ENCODE results near the gene RASAL2.
"Not testable (repeated sequence)": the region's sequence is repeated elsewhere in the genome, so short reads cannot be mapped to it uniquely, and the experiment has no call there.

RASAL2 gene

GRCh38 chr1:178119628-178120027, 25.7 kb downstream of the RASAL2 start:
- DNase-seq (ENCODE audit: low spot score), result no peak

DNA sequence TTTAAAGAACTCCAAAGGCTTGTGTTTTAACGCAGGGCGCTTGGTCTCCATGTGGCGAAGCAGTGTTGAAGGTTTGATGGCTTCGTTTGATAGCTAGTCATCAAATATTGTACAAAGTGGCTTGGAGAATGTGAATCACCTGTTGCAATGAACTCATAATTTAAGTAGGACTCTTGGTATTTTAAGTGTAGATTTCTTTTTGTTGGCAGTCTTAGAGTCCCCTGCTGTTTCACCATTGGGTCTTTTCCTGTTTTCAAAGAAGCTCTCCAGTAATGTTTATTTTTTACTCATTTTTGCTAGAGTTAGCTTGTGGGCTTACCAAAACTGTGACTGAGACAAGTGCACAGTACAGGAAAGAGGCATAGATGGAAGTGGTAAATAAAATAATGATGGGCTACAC, 26.2 kb downstream of the RASAL2 start:
- DNase-seq (ENCODE audit: low spot score), result no peak

- DNase-seq (ENCODE audit: low spot score), result not testable (repeated sequence)
Observed at GRCh38 chr1:178120520-178121052, 26.7 kb downstream of the RASAL2 start.

GRCh38 chr1:178121883-178122282, 28.0 kb downstream of the RASAL2 start:
- no peak for DNase-seq (ENCODE audit: low spot score)

- no peak for DNase-seq (ENCODE audit: low spot score)
Observed at GRCh38 chr1:178122283-178122682, 28.4 kb downstream of the RASAL2 start.

- no peak for DNase-seq (ENCODE audit: low spot score)
Observed at GRCh38 chr1:178124115-178124514, 30.2 kb downstream of the RASAL2 start.

DNA sequence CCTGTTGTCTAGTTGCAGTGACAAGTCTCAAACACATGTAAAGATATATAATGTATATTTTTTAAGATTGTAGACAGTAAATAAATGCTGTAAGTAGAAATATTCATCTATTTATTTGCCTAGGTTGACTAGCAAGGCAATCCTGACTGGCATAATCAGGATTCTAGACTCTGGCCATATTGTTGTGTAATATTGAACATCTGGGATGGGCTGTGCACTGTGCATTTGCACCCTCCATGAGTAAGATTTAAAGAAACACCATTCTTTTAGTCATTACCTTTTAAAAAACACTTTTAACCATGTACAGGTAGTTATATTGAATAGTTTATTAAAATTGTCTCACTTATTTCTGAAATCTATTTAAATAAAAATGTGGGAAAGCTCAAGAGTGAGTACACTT, 32.4 kb downstream of the RASAL2 start:
- no peak for DNase-seq (ENCODE audit: low spot score)

DNA sequence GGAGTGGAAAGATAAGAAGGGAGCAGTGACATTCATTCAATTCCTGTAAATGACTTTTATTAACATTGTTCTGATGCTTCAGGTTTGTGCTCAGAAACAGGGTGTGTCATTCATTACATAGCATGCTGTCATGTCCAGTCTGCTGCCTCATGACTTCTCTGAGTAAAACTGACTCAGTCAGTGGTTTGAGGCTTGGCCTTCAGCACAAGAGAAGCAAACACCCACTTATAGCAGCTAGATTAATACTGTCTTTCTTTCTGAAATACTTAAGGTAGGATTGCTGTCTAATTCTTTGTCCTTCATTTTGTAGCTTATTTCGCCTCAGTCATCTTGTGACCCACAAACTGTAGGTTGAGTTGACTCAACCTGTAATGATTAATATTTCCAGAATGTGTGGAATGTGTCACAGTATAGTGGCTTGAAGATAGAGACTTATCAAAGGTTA, 32.9 kb downstream of the RASAL2 start:
- DNase-seq (ENCODE audit: low spot score), result no peak

GRCh38 chr1:178127482-178128191, 33.7 kb downstream of the RASAL2 start:
- no peak for DNase-seq (ENCODE audit: low spot score)

DNA sequence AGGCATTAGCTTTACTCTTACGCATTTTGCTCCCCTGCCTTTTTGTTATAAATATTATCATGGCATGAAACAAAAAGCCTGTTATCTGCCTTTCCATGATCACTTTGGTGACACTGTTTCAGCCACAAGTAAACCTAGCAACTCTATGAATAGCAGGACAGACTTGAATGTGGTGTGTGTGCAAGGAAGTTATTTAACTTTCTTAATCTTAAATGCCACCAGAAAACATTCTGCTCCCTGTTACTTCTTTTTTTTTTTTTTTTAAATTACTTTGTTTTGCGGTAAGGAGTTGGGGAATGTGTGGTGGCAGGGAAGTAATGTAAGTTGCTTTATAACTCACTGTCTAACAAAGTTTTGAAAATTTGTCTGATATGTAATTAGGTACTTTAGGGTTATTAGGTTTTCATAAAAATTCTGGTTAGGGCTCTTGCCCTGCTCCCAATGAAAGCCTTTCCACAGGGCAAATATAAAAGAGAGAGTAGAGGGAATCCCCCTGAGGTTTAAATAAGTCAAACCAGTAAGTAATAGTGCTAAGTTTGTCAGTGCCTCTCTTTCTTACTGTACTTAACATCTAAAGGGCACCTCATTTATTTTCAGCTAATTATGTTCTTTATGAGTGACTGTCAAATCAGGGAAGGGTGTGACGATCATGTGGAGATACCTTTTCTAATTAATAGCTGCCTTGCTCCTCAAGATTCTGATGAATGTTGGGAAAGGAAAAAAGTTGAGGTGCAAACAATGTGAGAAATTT, 39.5 kb downstream of the RASAL2 start:
- DNase-seq (ENCODE audit: low spot score), result no peak

- no peak for DNase-seq (ENCODE audit: low spot score)
Observed at GRCh38 chr1:178134061-178134460, 40.2 kb downstream of the RASAL2 start.

GRCh38 chr1:178137238-178137637, 43.3 kb downstream of the RASAL2 start:
- DNase-seq (ENCODE audit: low spot score), result no peak

DNA sequence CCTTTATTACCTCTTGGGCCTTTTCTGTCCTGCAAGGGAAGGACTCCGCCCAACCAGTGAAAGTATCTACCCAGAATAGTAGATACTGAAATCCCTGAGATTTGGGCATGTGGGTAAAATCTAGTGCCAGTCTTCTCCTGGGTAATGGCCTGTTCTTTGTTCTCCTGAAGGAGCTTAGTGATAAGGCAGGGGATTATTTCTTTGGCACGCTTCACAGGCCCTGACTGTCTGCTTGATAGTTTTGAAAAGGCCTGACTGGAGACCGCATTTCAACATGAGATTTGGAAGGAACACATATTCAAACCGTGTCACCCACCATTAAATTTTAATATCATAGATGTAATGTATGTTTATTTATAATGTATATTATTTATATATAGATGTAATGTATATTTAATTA, 48.9 kb downstream of the RASAL2 start:
- DNase-seq (ENCODE audit: low spot score), result no peak

DNA sequence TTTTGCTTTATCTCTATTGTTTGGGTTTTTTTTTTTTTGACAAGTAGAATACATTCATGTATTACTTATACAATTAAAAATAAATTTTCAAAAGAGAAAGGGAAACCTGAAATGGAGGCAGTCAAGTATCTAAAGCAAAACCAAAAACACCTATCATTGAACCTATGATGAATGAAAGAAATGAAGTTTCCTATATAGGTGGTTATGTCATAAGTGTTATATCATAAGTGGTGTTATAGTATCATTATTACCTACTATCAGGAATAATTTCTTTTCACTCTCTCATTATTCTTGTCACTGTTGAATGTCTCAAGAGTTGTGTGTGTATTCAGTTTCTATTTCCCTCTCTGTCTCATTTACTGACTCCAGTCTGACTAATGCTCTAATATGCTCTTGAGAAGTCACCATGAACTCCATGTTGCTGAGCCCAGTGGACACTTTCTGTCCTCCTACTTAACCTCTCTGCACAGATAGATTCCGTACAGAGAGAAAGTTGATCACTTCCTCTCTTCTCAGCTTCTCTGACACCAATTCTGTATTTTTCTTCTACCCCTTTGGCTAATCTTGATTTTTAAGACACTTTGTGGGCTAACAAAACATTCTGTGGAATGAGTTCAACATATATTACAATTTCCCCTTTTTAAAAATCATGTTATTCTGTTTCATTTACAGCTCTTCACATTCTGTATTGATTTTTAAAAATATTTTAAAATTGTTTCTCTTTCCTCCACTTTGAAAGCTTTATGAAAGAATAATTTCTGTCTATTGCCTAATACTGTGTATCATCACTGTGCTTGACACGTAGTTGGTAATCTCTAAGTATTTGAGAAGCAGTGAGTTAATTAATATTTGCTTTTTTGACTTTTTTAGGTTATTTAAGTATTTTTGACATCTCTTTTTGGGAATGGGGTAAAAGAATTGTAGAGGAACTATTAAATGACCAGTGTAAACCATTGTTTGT, 50.1 kb downstream of the RASAL2 start:
- no peak for DNase-seq (ENCODE audit: low spot score)

DNA sequence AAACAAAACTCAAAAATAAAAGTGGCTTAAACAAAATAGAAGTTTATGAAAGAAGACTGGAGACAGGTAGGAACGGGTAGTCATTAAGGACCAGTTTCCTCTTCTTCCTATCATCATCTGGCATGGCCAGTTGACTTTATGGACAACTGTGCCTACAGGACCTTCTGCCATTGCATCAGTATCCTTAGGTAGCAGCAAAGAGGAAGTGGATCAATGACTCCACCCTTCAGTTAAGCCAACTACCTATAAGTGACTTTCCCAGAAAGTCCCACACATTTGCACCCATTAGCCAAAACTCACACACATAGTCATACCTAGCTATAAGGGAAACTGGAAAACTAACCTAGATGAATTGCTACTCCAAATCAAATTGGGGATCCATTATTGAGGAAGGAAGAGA, 51.7 kb downstream of the RASAL2 start:
- no peak for DNase-seq (ENCODE audit: low spot score)

GRCh38 chr1:178146436-178146835, 52.5 kb downstream of the RASAL2 start:
- DNase-seq (ENCODE audit: low spot score), result no peak

DNA sequence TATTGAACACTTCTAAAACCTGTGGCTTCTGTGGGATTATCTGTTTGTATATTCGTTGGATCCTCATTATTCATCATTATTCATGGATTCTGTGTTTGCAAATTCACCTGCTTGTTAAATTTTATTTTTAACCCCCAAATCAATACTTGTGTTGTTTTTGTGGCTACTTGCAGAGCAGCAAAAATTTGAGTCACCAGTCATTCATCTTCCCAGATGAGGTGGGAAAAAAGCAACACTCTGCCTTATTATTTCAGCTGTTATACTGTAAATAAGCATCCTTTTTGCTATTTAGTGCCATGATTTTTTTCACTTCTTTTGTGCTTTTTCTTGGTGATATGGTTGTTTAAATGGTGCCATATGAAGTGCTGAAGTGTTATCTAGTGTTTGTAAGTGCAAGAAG, 56.7 kb downstream of the RASAL2 start:
- DNase-seq (ENCODE audit: low spot score), result no peak

DNA sequence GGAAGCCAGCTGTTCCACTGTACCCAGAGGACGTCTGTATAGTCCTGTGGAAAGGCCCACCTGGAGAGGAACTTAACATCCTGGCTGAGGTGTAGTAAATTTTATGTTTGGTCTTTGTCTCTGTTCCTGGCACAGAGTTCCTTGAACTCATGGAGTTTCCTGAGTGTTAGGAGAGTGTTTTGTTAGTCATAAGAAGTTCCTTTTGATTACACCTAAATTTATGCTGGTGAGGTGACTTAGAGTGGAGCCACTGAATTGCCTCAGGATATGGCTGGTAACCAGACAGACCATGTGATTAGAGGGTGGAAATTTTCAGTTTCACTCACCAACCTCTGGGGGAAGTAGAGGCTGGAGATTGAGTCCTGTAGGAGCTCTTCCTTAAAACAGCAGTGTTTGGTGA, 57.9 kb downstream of the RASAL2 start:
- no peak for DNase-seq (ENCODE audit: low spot score)

DNA sequence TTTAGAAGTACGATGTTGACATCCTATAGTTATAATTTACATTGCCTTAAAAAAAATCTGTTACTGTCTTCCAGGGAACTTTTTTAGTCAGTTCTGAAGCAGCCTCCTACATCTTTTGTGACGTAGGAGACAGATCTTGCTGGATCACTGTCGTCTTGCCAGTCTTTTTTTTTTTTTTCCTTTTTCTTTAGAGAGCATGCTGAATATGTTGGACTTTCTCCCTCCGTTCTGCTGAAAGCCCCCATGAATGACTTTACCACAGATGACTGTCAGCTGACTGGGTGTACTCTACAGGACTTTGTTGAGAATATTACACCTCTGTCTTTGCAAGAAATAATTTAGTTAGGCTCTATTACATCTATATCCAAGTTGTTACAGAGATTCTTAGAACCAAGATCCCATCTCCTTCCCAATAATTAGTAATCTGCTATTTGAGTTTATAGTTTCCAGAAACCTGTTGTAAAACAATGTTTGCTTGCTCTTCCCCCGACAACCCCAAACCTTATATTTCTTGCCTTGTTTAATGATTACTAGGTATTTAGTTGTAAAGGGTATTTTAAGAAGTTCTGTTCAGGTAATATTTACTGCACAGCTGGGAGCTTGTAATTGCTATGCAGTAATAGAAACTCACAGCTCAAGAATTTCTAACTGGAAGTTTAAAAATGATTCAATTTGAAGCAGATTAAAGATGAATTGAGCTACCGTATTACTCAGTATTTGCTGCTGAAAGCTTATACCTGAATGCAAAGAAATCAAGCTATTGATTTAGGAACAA, 61.8 kb downstream of the RASAL2 start:
- DNase-seq (ENCODE audit: low spot score), result no peak

DNA sequence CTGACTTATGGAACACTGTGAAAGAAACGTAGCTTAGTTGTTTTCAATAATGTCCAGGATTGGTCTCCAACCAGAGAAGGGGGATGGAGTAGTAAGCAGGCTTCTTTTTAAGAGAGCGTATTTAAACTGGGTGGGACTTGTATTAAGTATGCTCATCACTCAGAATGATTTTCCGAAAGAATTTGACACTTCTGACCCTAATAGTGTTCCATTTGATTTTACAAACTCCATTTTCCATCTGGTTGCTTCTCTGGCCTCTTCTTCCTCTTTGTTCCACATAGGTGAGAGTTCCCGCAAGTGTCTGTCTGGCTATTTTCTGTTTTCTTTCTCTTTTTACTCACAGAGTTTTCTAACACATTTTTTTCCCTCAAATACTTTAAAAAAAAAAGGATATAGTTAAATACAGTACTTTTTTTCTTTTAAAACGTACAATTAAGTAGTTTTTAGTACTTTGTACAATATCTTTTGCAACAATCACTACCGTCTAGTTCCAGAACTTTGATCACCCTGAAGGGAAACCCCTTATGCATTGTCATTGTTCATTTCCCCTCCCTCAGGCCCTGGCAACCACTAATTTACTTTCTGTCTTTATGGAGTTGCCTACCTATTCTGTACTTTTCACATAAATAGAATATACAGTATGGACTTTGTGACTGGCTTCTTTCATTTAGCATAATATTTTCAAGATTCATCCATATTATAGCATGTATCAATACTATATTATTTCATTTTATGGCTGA, 67.0 kb downstream of the RASAL2 start:
- no peak for DNase-seq (ENCODE audit: low spot score)

DNA sequence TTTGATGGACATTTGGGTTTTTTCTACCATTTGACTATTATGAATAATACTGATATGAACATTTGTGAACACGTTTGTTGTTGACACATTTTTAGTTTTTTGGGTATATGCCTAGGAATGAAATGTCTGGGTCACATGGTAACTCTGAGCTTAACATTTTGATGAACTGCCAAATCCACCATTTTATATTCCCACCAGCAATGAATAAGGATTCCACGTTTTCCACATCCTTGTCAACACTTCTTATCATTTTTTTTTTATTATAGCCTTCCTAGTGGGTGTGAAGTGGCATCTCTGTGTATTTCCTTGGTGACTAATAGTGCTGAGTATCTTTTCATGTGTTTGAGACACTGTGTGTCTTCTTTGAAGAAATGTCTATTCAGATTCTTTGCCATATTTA, 67.6 kb downstream of the RASAL2 start:
- no peak for DNase-seq (ENCODE audit: low spot score)
